GM12801 (cell line): ENCODE results near the gene HNRNPUL2.

ENCODE experiments used
- TF ChIP-seq, protein P1 (sequence below): IDR thresholded peaks from one replicate; pipeline ENCODE4 v1.5.1; 2011; ENCODE audit warnings: control low read depth; ENCODE audit not compliant: insufficient read length; ENCODE audit errors: extremely low read depth

The HNRNPUL2 gene

GRCh38 chr11:62727165-62727871 is at the start of gene HNRNPUL2:
TSS of gene HNRNPUL2 (minus strand) at chr11:62727457. CDS start at chr11:62727156, 301 bp downstream.
- TF ChIP-seq, protein P1, sequence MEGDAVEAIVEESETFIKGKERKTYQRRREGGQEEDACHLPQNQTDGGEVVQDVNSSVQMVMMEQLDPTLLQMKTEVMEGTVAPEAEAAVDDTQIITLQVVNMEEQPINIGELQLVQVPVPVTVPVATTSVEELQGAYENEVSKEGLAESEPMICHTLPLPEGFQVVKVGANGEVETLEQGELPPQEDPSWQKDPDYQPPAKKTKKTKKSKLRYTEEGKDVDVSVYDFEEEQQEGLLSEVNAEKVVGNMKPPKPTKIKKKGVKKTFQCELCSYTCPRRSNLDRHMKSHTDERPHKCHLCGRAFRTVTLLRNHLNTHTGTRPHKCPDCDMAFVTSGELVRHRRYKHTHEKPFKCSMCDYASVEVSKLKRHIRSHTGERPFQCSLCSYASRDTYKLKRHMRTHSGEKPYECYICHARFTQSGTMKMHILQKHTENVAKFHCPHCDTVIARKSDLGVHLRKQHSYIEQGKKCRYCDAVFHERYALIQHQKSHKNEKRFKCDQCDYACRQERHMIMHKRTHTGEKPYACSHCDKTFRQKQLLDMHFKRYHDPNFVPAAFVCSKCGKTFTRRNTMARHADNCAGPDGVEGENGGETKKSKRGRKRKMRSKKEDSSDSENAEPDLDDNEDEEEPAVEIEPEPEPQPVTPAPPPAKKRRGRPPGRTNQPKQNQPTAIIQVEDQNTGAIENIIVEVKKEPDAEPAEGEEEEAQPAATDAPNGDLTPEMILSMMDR, result no peak

DNA sequence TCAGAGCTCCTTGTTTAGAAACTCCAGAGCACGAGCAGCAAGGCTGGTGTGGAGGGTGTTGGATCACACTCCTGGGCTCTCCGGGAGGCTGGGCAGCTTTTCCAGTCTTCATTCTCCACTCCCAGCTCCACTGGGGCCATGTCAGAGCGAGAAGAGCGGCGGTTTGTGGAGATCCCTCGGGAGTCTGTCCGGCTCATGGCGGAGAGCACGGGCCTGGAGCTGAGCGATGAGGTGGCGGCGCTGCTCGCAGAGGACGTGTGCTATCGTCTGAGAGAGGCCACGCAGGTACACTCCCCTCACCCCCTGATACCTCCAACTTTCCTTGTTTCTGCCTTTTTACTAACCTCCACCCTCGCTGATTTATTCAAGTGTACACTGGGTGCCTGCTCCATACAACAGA is 48.4 kb upstream of the HNRNPUL2 start:
- TF ChIP-seq, protein P1, result no peak

DNA sequence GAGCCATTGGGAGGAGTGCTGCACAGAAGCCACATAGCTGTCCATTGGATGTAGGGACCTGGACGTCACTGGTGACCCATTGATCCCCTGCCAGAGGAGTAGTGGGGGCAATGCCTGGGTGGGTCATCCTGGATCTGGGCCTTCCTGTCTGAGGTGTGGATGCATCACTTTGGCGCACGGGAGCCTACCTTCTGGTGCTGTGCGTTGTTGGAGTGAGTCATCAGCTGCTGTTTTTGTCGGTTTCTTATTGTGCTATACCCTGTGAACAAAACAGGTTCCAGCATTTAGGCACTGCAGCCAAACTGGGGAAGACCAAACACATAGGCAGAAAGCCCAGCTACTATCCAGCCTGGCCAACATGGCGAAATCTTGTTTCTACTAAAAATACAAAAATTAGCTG is 47.1 kb upstream of the HNRNPUL2 start:
- TF ChIP-seq, protein P1, result no peak

DNA sequence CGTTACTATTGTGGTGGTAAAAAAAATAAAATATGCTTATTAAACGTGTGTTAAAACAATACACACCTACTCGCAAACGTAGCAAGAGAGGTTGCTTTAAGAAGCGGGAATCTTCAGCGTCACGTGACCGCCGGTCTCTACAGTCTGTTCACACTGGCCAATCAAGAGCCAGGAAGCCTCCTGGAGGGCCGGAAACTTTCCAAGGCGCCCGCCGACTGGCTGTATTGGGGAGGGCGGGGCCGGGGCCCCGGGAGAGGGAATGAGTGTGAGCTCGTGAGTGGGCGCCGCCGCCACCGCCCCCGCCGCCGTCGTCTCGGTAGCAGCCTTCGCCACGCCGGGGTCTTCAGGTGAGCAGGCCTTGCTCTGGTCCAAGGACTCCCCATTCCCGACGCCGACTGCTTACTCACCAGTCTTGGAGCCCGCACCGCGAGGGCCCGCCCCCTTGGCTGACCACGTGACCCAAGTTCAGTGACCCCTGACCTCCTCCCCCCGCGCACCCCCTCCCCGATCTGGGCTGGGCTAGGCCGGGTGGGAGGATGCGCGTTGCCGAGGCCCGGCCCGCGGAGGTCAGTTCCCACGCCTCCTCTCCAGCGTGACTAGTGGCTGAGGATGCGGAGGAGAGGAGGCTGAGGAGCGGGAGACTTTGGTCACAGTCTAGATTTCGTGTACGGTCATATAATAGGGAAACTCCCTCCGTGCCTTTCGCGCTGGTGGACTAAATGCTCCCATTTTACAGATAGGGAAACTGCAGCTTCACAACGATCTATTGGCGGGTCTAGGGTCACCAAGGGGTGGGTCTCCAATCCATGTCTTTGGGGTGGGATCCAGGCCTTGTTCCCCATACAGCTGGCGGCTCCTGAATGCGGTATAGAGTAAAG is 44.1 kb upstream of the HNRNPUL2 start, which contains the start of gene TAF6L:
Gene TAF6L, plus strand, starts transcription at position 253 of the 878 bp plus-strand sequence. CDS start 4,388 bp downstream, outside the sequence.
- TF ChIP-seq, protein P1, result no peak

- TF ChIP-seq, protein P1, result no peak
Measured at GRCh38 chr11:62770778-62771143, 43.5 kb upstream of the HNRNPUL2 start.

DNA sequence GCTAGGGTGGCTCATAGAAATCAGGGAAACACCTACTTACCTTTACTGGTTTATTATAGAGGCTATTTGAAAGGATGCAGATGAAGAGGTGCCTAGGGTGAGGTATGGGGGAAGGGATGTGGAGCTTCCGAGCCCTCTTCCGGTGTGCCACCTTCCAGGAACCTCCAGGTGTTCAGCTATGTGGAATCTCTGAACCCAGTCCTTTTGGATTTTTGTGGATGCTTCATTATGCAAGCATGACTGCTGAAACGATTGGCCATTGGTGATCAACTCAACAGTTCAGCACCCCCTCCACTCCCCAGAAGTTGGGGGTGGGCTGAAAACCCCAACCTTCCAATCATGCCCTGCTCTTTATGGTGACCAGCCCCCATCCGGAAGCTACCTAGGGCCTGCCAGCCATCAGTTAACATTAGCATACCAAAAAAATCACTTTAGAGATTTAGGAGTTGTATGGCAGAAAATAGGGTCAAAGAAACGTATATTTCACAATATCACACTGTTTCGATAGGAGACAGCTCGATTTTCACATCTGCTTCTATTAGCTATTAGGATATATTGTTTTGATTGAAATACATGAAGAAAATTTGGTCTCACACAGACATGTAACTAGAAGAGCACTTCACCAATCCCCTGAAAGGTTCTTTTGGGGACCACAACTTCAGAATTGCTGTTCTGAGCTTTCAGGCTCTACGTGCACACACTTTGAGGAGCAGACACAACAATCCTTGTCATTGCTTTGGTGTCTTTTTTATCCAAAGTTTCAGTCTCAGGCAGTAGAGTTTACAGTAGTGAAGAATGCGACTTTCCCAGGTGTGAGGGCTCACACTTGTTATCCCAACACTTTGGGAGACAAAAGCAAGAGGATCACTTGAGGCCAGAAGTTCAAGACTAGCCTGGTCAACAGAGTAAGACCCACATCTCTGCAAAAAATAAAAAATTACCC is 30.9 kb upstream of the HNRNPUL2 start:
- TF ChIP-seq, protein P1, result no peak
